Breast epithelium (tissue), 4 donors: ENCODE measurements around the gene ADCY5. TPM values are rescaled to one million over a fixed set of nuclear protein-coding genes. Genes with fewer than 3 reads are reported as not detected.

Experiments
- DNase-seq, 2 donors: peaks; one replicate each; pipeline ENCODE4 v3.0.0-alpha.2; 2019; ENCODE audit warnings: low spot score in 2 of 2
- H3K27ac ChIP-seq, 2 donors: fragments of 200-600 bp; sonication (generic) in 1 of 2; one replicate each; pipeline ENCODE4 v1.5.1; 2016 to 2019; ENCODE audit warnings: mild to moderate bottlenecking in 1 of 2
- H3K27me3 ChIP-seq, 2 donors: fragments of 200-600 bp; sonication (generic) in 1 of 2; one replicate each; pipeline versions ENCODE4 v1.5.1 to v1.6.0; 2017 to 2019; ENCODE audit warnings: control low read depth in 1 of 2, mild to moderate bottlenecking in 1 of 2
- H3K36me3 ChIP-seq: fragments of 200-600 bp; one replicate; pipeline ENCODE4 v1.5.1; 2019
- H3K4me1 ChIP-seq, 2 donors: fragments of 200-600 bp; sonication (generic); one replicate each; pipeline ENCODE4 v1.5.1; 2016 to 2019; ENCODE audit warnings: control low read depth in 1 of 2
- H3K4me3 ChIP-seq, 3 donors: fragments of 200-600 bp; sonication (generic); 1 replicate in 2 of 3; 2 replicates in 1 of 3; pipeline ENCODE4 v1.5.1; 2016 to 2019; ENCODE audit warnings: mild to moderate bottlenecking in 3 of 3, moderate library complexity in 2 of 3
- H3K9me3 ChIP-seq, 2 donors: fragments of 200-600 bp; sonication (generic) in 1 of 2; one replicate each; pipeline ENCODE4 v1.5.1; 2016 to 2019; ENCODE audit warnings: control low read depth in 1 of 2
- CTCF ChIP-seq, 3 donors: fragments of 450-650 bp; IDR thresholded peaks; one replicate each; pipeline ENCODE4 v1.5.1; 2016 to 2017; ENCODE audit warnings: antibody characterized with exemption in 3 of 3, mild to moderate bottlenecking in 3 of 3, moderate library complexity in 3 of 3
- POLR2A ChIP-seq: fragments of 450-650 bp; IDR thresholded peaks from one replicate; pipeline ENCODE4 v1.6.1; 2016; ENCODE audit warnings: antibody characterized with exemption, mild to moderate bottlenecking, moderate library complexity
- POLR2AphosphoS5 ChIP-seq, 3 donors: sonication (generic); formaldehyde crosslinking; IDR thresholded peaks; one replicate each; pipeline ENCODE4 v1.6.1; 2017; ENCODE audit warnings: antibody characterized with exemption in 3 of 3
- intact Hi-C: fragments of 100-400 bp; cut with DNase I; formaldehyde crosslinking; loops from one replicate; pipeline ENCODE4 v1.15.1; 2023; ENCODE audit warnings: low total_unique reads
- total RNA-seq, 3 donors: library from RNA; depleted of rRNA; stranded (reverse); fragments of >200 nt; gene quantifications; one replicate each; pipeline ENCODE4 v1.1.0, GENCODE V29; 2016

Gene ADCY5
- total RNA-seq, 3 donors from 2014 or later, result 10.1 to 32.5 (median 11.5) TPM

DNA sequence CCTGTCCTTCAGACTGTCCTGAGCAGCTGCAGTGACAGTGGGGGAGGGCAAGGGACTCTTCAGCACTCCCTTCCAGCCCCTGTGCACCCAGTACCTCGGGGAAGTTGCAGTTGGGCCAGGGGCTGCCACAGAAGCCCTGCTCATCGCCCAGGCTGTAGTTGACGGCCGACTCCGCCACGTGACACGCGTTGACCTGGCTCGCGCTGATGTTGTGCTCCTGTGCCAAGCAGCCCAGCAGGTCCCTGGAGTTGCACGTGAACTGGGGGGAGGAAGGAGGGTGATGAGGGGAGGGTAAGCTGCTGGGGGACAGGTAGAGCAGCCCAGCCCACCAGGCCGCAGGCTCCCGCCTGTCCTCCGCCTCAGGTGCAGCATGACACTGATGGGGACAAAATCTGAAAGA lies 145.9 kb downstream of the ADCY5 start:
- TF ChIP-seq POLR2AphosphoS5 (IDR thresholded peaks at IDR 0.05) (no peak), CTCF (IDR thresholded peaks at IDR 0.05) (no peak), POLR2A (no peak)
- no peak for DNase-seq
- Histone ChIP-seq H3K27ac (no peak overlapping the region), H3K9me3 (no peaks in the 10 kb centered on the region), H3K27me3 (no peaks in the 10 kb centered on the region), H3K36me3 (no peaks in the 10 kb centered on the region), H3K4me3 (no peak overlapping the region), H3K4me1 (no peaks in the 10 kb centered on the region)
- intact Hi-C loops, result no loop called here

DNA sequence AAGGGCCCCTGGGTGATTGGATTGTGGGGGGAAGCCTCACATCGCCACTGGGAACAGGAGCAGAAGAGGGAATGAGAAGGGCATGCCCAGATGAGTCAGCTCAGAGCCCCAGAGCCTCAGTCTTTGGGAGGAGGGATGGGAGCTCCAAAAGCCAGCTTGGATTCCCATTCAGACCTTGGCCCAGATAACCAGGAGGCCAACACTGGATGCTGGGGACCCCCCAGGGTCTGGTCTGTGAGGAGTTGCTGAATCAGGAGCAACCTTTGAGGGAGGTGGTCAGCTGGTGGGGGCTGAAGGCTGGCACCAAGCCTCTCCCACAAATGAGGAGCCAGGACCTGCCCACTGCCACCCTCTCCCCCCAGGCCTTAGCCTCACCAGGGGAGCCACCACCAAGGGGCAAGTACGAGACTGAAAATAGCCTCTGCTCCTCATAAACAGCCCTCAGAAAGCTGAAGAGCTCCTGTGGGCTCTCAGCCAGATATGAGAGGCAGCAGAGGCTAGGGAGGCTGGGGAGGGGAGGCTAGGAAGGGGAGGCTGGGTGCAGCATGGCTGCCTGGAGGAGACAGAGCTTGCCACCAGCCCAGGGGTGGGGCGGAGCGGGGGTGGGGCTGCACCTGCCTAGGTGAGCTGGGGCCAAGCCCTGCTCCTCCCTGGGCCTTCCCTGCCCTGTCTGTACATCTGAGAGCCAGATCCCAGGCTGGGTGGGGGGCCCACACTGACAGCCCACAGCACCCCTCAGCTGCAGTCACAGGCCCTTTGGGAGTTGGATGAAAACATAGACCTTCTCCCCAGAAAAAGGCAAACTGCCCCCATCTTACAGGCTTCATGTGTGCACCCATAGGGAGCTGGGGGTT lies 147.3 kb downstream of the ADCY5 start:
- no peak for DNase-seq
- intact Hi-C loops, result no loop called here
- no peaks in the 10 kb centered on the region for H3K4me1 ChIP-seq
- no peak overlapping the region for H3K27ac ChIP-seq
- no peaks in the 10 kb centered on the region for H3K9me3 ChIP-seq
- no peak overlapping the region for H3K4me3 ChIP-seq
- no peaks in the 10 kb centered on the region for H3K27me3 ChIP-seq
- H3K36me3 ChIP-seq, result no peaks in the 10 kb centered on the region
- no peak for TF ChIP-seq POLR2AphosphoS5 (IDR thresholded peaks at IDR 0.05)
- TF ChIP-seq POLR2A, result no peak
- TF ChIP-seq CTCF (IDR thresholded peaks at IDR 0.05), result no peak

GRCh38 chr3:123300583-123300982 lies 148.3 kb downstream of the ADCY5 start:
- intact Hi-C loops, result no loop called here

GRCh38 chr3:123300056-123300455 lies 148.8 kb downstream of the ADCY5 start:
- DNase-seq, result no peak
- TF ChIP-seq POLR2AphosphoS5 (IDR thresholded peaks at IDR 0.05) (no peak), CTCF (IDR thresholded peaks at IDR 0.05) (no peak), POLR2A (no peak)
- intact Hi-C loops, result no loop called here
- Histone ChIP-seq H3K27me3 (no peaks in the 10 kb centered on the region), H3K4me1 (no peaks in the 10 kb centered on the region), H3K36me3 (no peaks in the 10 kb centered on the region), H3K27ac (no peak overlapping the region), H3K9me3 (no peaks in the 10 kb centered on the region), H3K4me3 (no peak overlapping the region)

More at GRCh38 chr3:123300583-123300982, 148.3 kb downstream of the ADCY5 start:
- H3K27me3 ChIP-seq, result no peaks in the 10 kb centered on the region
- H3K4me1 ChIP-seq, result no peaks in the 10 kb centered on the region
- TF ChIP-seq CTCF (IDR thresholded peaks at IDR 0.05) (no peak), POLR2A (no peak), POLR2AphosphoS5 (IDR thresholded peaks at IDR 0.05) (no peak)
- no peaks in the 10 kb centered on the region for H3K36me3 ChIP-seq
- no peak overlapping the region for H3K27ac ChIP-seq
- no peaks in the 10 kb centered on the region for H3K9me3 ChIP-seq
- no peak for DNase-seq
- no peak overlapping the region for H3K4me3 ChIP-seq

DNA sequence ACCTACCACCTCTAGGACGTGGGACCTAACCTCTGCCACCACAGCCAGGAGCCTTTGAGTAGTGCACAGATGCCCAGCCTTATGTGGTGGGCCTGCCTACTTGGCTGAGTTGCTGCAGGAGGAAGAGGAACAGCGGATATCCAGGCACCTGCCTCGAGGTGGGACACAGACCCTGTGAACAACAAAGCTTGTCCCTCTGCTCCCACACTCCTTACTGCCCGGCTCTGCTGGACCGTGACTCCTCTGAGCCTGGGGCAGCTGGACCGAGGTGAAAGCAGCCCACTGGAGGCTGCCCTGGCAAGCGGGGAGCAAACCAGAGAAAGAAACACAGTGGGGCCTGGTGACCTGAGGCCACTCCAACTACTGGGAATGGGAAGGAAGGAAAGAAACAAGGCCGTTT lies 149.3 kb downstream of the ADCY5 start:
- Histone ChIP-seq H3K27me3 (no peaks in the 10 kb centered on the region), H3K4me3 (no peak overlapping the region), H3K4me1 (no peaks in the 10 kb centered on the region), H3K36me3 (no peaks in the 10 kb centered on the region), H3K9me3 (no peaks in the 10 kb centered on the region), H3K27ac (no peak overlapping the region)
- no peak for DNase-seq
- TF ChIP-seq POLR2AphosphoS5 (IDR thresholded peaks at IDR 0.05) (no peak), POLR2A (no peak), CTCF (IDR thresholded peaks at IDR 0.05) (no peak)
- intact Hi-C loops, result no loop called here
